Measurements from ENCODE around the gene LRMDA. TPM values are rescaled to one million over a fixed set of nuclear protein-coding genes. Genes with fewer than 3 reads are reported as not detected.

The LRMDA gene
- total RNA-seq, 2 donors from 2014 or later = 14.4 to 18.0 TPM

DNA sequence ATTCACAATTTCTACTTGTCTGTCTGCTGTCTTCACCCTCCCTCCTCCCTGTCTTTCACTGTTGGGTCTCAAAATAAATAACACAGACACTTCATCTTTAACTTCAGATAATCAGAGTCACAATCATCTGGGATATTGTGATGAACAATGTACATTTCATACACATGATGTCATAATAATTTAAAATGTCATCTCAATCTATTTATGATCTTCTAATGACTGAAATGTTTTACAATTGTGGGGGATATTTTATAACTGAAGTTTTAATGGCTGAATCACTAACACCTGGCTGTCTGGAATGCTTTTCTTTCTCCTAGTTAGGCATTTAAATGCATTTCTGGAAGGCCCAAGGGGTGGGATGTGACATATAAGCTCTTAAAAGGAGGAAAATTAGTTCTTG is 859.8 kb downstream of the LRMDA start:
- no peak for DNase-seq (ENCODE audit: low spot score)

DNA sequence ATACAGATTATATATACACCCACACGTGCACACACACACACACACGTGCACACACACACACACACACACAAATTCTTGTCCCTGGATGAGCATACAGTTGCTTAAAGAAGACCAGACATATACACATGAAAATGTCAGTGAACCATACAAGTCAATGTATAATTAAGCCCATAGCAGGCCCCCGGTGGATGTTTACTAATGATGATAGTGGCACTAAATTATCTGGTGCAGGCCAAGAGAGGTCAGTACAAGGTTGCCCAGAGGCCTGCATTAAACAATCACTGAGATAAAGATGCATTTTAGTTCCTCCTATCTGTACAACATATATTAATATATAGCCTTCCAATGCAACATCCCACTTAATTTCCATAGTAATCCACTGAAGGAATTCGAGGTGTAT is 860.5 kb downstream of the LRMDA start:
- no peak for DNase-seq (ENCODE audit: low spot score)
- intact Hi-C loops (cut with DNase I) = no loop called here

More for the DNA sequence above, 859.8 kb downstream of the LRMDA start:
- intact Hi-C loops (cut with DNase I) = no loop called here

DNA sequence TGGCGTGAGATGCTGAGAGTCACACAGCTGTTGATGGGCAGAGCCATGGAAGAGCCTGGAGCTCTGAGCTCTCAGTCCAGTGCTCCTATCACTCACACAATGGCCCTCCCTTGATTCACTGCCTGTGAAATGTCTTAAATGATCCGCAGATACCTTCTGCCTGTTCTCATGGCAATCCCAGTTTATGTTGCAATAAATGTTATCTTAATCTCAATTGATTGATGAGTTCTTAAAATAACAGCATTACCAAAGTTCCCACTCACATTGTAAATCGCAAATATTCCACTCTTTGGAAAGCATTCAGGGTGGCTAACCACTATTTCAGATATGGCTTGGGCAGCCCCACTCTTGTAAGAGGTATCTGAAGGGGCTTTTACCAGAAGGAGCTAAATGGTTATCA is 865.5 kb downstream of the LRMDA start:
- intact Hi-C loops (cut with DNase I) = no loop called here
- no peak for DNase-seq (ENCODE audit: low spot score)

DNA sequence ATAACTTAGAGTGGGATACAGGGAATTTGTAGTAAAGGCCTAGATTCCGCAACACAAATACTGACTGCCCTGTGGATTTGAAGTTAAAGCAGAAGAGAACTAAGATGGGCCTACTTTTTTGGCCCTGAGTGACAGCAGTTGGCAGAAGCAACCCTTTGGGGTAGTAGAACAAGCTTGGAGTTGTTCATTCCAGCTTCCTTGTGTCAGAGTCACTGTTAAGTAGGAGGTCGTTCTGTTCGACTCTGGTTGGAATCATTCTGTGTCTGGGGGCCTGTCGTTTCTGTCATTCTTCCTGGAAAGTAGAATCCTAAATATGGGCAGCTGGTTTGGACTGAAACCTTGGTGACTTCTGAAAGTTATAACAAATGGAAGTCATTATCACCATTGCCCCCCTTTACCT is 865.9 kb downstream of the LRMDA start:
- no peak for DNase-seq (ENCODE audit: low spot score)
- intact Hi-C loops (cut with DNase I) = no loop called here

DNA sequence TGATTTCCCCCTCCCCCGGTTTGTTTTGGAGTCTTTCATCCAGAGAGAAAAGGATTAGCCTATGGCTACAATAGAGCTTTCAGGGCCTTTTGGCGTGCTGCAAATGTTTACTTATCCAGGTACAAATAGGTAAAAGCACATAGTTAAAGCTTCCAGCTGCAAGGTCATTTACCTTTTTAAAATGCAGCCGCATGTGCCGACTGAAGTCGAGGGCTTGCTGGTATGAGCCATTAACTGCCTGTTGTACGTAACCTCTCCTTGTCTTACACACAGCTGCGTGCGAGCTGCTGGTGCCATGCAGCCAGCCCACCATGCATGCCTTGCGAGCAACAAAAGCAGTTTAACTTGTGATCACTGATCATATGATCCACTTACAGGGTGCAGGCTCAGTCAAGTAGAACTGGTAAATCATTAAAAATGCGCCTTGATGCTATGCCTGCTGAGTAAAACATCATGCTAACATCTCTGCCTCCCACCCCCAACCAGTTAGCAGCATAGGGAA is 866.4 kb downstream of the LRMDA start:
- intact Hi-C loops (cut with DNase I) = no loop called here
- DNase-seq (ENCODE audit: low spot score) = no peak

DNA sequence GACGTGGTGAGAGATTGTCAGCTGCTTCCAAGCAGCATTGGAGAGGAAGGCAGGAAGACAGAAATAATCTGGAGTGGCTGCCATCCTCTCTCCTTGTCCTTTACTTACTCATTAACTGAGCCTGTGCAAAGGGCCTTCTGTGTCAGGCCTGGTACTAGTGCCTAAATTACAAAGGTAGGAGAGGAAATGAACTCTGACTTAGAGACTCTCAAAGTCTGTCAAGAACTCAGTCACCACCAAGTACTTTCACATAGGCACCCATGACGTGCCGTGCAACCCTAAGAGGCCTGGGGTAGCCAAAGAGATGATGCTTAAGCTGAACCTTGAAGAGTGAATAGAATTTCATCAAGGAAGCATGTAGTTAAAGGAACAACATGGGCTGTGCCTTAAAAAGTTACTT is 866.9 kb downstream of the LRMDA start:
- intact Hi-C loops (cut with DNase I) = no loop called here
- DNase-seq (ENCODE audit: low spot score) = no peak

DNA sequence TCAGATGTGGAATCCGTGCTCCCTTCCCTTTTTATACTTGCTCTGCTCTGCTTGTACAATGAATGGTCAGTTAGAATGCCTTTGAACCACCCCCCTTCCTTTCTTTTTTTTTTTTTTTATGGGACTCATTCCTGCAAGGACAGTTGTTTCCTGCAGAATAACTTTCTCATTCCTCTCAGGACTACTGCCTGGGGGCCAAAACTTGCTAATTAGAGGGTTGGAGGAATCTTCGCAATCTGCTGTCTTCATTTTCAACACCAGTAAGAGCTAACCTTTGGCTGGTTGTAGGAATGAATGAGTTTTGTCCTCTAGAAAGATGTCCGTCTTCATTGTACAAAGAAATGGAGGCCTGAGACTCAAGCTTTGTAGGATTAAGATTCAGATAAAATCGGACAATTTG is 868.1 kb downstream of the LRMDA start:
- intact Hi-C loops (cut with DNase I) = no loop called here
- no peak for DNase-seq (ENCODE audit: low spot score)

DNA sequence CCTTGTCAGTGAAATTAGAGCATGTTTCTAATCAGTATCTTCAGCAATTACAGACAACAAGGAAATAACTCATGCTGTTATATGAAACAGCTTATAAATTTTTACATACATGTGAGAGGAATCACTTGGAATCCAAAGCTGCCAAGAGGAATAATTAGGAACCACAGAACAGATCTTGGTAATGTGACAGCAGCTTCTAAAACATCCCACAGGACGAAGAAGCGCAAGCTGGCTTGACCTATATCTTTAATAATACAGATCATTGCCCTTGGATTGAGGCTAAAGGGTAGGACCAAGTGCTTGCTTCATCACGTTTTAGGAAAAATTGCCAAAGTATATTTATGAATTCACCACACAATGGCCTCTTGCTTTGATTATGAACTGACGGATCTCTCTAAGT is 869.8 kb downstream of the LRMDA start:
- intact Hi-C loops (cut with DNase I) = loop anchor here (5.0 to 10.0 kb wide), 3 partner anchors 244 to 899 kb away; partner anchors contain the start of gene ZNF503 (in 2 of the 2)
- no peak for DNase-seq (ENCODE audit: low spot score)

DNA sequence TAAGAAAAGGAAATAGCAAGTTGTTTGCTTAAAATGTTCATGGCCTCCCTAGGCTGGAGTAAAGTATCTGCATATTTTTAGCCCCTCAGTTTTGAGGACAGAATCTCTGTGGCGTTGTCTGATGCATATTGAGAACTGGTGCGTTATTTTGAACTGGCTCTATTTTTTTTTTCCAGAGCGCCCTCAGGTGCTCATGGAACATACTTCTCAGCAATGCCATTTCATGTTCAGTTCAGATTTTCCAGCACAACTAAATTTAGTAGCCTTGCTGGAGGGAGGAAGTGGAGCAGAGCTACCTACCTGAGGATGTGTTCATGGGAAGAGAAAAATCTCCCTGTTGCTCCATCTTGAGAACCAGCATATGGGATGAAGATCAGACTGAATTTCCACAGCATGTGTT is 870.5 kb downstream of the LRMDA start:
- no peak for DNase-seq (ENCODE audit: low spot score)
- intact Hi-C loops (cut with DNase I) = loop anchor here (5.0 to 10.0 kb wide), 3 partner anchors 243 to 900 kb away; partner anchors contain the start of gene ZNF503 (in 2 of the 2)

DNA sequence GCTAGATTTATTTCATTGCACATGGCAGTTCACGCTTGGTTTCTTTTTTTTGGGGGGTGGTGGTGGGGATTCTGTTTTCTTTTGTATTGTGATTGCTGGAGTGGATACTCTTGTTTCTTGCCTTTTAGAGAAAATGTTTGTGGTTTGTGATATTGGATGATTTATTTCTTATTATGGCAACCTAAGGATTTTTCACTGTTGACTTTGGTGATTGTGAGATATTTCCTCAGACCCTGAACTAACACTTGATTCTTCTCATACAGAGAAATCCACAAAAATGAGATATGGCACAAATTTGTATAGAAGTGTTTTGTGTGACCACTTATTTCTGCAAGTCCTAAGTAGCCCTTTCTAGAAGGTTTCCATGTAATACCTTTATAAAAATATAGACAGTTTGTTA is 871.1 kb downstream of the LRMDA start:
- intact Hi-C loops (cut with DNase I) = loop anchor here (5.0 to 10.0 kb wide), 3 partner anchors 242 to 900 kb away; partner anchors contain the start of gene ZNF503 (in 2 of the 2)

DNA sequence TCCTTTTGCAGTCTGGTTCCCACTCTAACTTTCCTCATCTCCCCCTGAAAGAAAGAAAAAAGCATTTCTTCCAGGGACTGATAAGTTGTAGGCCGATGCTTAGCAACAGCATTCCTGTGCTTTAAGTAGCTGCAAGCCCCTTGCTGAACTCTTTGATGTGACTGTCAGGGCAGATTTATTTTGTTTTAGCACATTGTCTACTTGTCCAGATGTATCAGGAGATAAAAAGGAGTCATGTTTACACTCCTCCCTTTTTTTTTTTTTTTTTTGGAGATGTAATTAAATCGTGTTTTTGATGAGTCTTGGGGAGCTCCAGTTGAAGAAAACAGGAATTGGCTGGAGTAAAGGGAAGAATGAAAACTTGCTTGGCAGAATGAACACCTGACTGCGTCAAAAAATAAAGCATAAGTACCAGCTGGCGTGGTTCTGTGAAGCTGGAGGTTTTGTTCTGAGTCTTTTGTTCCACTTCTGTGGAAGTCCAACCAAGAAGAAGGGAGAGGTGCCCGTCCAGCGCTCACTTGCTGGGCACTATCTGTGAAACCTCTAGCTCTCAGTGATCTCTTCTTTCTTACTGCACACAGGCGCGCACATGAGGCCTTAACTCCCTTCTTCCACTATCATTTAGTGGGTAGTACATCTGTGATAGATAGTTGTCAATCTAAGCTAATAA is 871.7 kb downstream of the LRMDA start:
- intact Hi-C loops (cut with DNase I) = loop anchor here (5.0 to 10.0 kb wide), 3 partner anchors 242 to 901 kb away; partner anchors contain the start of gene ZNF503 (in 2 of the 2)
- no peak for DNase-seq (ENCODE audit: low spot score)

More for the DNA sequence above, 871.1 kb downstream of the LRMDA start:
- no peak for DNase-seq (ENCODE audit: low spot score)

DNA sequence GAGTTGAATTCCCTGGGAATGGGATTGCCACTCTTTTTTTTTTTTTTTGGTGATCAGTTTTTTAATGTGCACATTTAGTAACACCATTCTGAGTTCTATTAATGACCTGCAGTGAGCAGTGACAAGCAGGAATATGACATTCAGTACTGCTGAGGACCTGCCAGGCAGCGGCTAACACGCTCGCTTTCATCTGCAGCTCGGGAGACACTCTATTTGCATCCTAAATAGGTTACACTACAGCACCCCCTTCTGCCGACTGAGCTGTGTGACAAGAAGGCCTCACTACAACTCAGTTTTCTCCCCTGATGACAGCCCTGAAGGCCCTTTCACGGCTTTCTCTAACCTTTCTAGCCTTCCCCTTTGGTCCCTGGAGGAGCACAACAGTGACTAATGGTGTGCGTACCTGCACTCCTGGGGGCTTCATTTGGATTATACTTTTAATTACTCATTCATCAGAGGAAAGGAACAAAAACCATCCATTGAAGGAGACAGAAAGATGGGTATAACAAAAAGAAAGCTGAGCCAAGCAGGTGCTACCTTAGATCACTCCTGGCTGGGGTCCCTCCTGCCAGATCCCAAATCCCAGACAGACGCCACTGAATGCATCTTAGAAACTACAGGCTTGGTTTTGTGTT is 872.4 kb downstream of the LRMDA start:
- DNase-seq (ENCODE audit: low spot score) = peak; percentile 86
- intact Hi-C loops (cut with DNase I) = loop anchor here (5.0 to 10.0 kb wide), 3 partner anchors 241 to 901 kb away; partner anchors contain the start of gene ZNF503 (in 2 of the 2)

DNA sequence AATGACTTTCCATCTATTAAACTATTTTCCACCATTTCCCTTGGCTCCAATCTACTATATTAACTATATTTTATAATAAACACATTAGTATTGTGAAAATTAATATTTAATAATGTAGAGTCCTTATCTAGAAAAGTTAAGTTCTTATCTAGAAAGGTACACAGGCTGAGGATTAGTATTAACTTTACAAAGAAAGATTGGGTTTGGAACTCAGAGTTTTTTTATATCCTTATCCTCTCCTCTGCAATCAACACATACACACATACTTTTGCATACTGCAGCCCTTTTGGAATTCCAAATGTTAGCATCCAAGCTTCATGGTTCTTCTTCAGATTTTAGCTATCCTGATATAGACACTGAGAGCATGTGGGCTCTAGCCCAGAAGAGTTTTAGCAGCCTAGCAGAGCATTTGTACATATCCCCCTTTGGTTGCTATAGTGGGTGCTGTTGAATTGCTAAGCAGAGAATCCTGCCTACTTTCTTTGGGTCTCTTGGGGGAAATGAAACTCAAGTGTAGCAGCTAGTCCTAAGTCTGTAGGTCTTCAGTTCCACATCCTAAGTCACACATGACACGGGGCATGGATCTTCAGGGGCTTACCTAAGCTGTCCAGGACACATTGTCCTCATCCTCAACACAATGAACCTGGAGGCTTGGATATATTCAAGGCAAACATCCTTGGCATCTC is 874.6 kb downstream of the LRMDA start:
- intact Hi-C loops (cut with DNase I) = loop anchor here (10.0 kb wide), 2 partner anchors 239 to 901 kb away; partner anchors contain the start of gene ZNF503 (in 1 of the 2)
- DNase-seq (ENCODE audit: low spot score) = no peak

DNA sequence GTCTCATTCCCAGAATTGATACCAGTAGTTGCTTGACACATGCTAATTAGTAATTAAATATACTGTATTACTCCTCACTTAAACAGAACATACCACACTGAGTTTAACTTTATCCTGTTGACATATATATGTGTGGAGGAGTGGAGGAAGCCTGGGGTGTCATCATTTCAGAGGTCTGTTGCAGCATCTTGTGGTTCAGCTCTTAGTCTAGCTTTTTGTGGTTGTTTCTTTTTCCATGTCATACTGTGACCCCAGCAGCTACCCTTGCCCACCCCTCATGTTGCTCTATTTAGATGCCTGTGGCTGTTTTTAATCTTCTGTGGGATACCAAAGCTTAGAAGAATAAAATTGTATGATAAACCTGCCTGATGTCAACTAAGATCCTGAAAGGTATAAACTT is 875.4 kb downstream of the LRMDA start:
- no peak for DNase-seq (ENCODE audit: low spot score)
- intact Hi-C loops (cut with DNase I) = loop anchor here (10.0 kb wide), 2 partner anchors 238 to 902 kb away; partner anchors contain the start of gene ZNF503 (in 1 of the 2)

DNA sequence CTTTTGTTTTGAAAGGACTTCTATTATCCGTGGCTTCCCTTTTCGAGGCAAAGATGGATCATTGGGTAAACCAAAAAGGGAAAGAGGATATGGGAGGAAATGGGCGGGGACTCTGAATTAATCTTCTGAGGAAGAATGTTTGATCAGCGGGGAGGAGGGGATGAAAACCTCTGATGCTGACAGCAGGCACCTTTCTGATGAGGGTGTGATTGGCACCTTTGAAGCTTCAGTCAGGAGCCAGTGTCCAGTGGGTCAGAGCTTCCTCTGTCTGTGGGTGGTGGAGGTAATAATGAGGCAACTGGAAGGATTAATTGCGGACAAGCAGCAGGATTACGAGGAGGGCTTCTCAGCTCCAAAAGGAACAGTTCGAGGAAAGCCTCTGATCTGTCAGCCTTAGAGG is 877.6 kb downstream of the LRMDA start:
- intact Hi-C loops (cut with DNase I) = loop anchor here (10.0 kb wide), 2 partner anchors 236 to 904 kb away; partner anchors contain the start of gene ZNF503 (in 1 of the 2)
- no peak for DNase-seq (ENCODE audit: low spot score)

DNA sequence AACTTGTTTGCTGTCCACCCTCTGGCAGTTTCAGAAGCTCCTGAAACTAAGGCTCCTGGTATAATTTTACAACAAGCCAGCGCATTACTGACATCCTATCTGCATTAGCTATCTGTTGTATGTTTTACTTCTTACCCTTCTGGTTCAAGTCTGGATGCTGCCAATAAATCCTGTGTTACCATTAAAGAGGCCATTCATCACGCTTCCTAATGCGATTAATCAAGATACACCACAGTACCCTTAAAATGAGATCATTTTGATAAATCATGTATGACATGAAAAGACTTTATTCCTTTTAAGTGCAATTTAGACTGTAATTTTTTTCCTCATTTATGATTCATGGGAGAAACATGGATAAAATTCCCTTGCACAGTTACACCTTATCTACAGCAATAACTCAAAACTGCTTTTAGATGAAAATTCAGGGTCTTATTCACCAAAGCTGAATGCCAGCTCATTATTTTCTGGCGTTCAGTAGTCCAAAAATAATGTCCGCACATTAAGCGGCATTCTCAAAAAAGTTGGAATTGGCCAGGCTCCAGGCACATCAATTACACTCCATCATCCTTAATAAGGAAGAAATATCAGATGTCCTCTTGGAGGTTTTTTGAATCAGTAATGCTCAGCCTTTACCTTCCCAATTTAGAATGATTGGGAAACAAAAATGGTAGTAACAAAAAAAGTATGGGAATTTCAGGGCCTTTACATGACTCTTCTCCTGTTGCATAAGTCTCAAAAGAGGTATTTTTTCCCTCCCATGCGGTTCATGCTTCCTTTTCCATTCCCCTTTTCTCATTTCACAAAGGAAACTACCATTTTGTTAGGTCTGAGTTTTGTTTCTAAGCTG is 878.5 kb downstream of the LRMDA start:
- intact Hi-C loops (cut with DNase I) = loop anchor here (10.0 kb wide), 3 partner anchors 95 to 905 kb away; partner anchors contain the start of gene ZNF503 (in 1 of the 2)
- DNase-seq (ENCODE audit: low spot score) = no peak

DNA sequence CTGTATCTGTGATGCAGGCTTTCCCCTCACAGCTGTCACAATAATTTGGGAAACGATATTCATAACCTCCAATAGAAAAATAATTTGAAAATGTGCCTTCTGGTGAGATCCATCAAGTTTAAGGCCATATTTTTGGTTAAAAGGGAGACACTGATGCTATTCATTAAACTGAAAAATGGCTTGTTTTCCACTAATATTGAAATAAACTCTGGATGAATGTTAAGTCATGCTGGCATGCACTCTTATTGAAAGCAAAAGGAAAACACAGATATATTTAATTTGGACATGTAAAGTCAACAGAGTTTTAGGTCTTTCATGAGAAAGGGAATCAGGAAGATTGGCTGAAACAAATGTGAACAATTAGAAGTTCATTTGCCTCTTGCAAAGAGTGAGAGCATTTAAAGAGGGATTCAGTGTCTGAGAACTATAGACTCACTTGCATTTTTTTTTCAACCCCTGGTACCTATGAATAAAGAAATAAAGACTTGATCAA is 879.2 kb downstream of the LRMDA start:
- intact Hi-C loops (cut with DNase I) = loop anchor here in 1 of 2 donors (10.0 kb wide), 1 partner anchor 94 kb away; no protein-coding TSS in a partner anchor
- no peak for DNase-seq (ENCODE audit: low spot score)

All from posterior vena cava (tissue), 2 donors.